GM12874 (cell line): ENCODE data around the gene MT2A.

Experiments used
- TF ChIP-seq, protein P1 (sequence below): IDR thresholded peaks from 2 replicates; pipeline ENCODE4 v1.5.1; 2011; ENCODE audit warnings: low read depth, mild to moderate bottlenecking, control low read depth, low read length, moderate library complexity; ENCODE audit not compliant: insufficient read depth

Gene MT2A

DNA sequence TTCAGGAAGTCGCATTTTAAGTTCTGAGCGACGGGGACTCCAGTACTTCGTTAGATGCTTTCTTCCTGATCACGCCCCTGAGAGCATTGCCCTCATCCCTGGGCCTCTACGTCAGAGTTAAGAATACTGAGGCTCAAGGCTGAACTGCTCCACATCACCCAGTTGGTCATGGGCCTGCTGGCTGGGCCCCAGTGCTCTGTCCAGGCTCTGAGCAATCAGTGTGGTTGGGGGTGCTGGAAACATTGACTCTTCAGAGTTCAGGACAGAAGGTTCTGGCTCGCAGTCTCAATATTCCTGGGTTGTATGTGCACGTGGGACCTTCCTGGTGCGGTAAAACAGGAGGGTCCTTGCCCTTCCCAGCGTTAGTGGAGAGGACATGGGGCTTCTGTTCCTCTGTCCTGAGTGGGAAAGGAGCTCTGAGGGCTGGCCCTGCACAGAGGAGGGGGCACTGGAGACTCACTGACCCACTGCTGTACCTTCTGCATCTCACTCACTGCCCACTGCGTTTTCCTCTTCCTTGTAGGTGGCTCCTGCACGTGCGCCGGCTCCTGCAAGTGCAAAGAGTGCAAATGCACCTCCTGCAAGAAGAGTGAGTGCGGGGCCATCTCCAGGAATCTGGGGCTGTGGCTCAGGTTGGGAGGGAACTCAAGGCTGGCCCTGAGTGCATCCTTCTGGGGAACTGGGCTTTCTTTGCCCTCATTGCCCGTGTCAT is 17.7 kb downstream of the MT2A start:
- TF ChIP-seq, protein P1, sequence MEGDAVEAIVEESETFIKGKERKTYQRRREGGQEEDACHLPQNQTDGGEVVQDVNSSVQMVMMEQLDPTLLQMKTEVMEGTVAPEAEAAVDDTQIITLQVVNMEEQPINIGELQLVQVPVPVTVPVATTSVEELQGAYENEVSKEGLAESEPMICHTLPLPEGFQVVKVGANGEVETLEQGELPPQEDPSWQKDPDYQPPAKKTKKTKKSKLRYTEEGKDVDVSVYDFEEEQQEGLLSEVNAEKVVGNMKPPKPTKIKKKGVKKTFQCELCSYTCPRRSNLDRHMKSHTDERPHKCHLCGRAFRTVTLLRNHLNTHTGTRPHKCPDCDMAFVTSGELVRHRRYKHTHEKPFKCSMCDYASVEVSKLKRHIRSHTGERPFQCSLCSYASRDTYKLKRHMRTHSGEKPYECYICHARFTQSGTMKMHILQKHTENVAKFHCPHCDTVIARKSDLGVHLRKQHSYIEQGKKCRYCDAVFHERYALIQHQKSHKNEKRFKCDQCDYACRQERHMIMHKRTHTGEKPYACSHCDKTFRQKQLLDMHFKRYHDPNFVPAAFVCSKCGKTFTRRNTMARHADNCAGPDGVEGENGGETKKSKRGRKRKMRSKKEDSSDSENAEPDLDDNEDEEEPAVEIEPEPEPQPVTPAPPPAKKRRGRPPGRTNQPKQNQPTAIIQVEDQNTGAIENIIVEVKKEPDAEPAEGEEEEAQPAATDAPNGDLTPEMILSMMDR = no peak

DNA sequence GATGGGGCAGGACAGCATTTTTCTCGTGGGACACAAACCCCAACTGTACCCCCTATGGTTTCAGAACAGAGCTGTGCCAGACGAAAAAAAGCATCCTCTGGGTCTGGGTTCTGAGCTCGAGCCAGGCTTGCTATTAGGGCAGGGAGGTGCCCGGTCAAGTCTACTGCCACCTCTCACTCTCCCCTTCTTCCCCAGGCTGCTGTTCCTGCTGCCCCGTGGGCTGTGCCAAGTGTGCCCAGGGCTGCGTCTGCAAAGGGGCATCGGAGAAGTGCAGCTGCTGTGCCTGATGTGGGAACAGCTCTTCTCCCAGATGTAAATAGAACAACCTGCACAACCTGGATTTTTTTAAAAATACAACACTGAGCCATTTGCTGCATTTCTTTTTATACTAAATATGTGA is 18.3 kb downstream of the MT2A start:
- TF ChIP-seq, protein P1 = no peak

DNA sequence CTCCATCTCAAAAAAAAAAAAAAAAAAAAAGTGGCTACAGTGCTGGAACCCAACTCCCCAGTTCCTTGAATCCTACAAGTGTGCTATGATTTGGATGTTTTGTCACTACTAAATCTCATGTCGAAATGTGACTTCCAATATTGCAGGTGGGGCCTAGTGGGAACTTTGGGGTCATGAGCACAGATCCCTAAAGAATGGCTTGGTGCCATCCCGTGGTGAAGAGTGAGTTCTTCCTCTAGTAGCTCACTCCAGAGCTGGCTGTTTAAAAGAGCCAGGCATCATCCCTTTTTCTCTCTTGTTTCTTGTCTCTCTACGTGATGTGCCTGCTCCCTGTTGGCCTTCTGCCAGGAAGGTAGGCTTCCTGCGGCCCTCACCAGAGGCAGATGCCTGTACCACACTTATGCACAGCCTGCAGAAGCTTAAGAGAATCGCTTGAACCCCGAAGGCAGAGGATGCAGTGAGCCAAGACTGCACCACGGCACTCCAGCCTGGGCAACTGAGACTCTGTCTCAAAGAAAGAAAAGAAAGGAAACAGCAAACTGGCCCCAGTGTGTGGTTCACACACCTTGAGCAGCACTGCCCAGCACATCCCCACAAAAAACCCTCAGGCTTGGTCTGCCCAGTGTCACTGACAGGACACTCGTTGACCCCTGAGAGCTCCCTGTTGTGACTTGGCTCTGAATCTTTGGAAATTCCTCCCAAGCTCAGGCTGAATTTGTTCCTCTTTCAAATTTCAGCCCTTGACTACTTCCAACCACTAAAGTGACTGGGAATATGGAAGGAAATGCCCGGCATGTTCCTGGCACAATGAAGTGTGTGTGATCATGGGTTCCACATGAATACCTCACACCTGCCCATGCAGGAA is 20.3 kb downstream of the MT2A start:
- TF ChIP-seq, protein P1 = no peak

DNA sequence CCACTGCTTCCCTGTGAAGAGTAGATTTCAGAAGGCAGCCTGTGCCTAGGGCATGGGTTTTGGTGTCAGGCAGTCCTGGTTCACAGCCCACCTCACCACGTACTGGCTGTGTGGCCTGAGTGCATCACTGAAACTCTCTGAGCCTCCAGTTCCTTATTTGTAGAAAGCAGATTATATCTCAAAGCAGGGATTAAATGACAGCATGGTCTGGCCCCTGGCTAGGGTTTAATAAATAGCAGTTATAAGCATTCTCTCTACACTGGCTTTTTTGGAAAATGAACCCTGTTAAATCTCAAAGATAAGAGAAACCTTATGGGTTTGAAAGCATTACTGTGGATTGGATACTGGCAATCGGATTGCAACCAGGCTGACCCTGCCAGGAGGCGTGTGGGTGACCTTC is 21.1 kb downstream of the MT2A start:
- TF ChIP-seq, protein P1 = no peak

DNA sequence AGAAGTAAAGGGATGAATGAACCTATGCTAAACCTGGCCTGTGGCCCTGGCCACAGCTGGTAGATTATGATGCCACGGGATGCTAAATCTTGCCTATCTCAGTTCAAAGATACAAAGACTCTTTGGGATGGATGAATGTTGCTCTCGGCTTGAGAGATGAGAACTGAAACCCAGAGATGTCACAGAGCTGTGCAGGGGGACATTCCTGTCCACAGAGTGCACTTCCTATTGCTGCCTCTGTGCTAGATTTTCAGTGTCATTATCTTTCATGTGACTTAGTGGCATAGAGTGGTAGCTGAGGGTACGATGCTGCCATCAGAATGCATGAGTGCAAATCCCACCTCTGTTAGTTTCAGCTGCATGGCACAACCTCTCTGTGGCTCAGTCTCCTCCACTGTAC is 21.8 kb downstream of the MT2A start:
- TF ChIP-seq, protein P1 = peak; percentile 22; the same call in 1 of the 2 replicates

DNA sequence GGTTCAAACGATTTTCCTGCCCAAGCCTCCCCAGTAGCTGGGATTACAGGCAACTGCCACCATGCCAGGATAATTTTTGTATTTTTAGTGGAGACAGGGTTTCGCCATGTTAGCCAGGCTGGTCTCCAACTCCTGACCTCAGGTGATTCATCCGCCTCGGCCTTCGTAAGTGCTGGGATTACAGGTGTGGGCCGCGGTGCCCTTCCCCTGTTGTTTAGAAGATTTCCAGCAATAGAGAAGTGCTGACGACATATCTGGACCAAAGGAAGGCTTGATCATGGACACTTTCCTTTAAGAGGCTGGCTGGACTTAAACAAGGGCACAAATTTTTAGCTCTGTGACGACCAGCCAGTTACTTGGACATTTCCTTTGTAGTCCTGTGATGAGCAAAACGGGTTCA is 22.8 kb downstream of the MT2A start:
- TF ChIP-seq, protein P1 = no peak

DNA sequence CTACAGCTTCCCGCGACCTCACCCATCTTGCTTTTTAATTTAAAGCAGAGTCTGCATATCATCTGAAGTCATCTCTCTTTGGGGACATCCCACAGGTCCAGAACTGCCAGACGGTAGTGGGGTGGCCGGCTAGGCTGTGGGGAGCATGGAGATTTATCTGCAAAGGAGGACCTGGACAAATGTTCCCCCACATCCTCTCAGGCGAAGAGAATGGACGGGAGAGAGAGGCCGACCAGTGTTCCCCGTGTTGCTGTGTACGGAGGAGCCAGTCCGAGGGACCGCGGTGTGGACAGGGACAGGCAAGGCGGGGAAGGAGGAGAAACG is 23.4 kb downstream of the MT2A start:
- TF ChIP-seq, protein P1 = no peak
